Airway epithelial cell (primary cell): ENCODE measurements around the gene FAM210A. TPM values are rescaled to one million over a fixed set of nuclear protein-coding genes. Genes with fewer than 3 reads are reported as not detected.

Source experiments
- total RNA-seq: library from RNA; depleted of rRNA; stranded (reverse); fragments of >200 nt; gene quantifications from 2 replicates; pipeline ENCODE4 v1.2.3, GENCODE V29; 2015

The FAM210A gene
- total RNA-seq = 13.3 TPM in 2 replicates

DNA sequence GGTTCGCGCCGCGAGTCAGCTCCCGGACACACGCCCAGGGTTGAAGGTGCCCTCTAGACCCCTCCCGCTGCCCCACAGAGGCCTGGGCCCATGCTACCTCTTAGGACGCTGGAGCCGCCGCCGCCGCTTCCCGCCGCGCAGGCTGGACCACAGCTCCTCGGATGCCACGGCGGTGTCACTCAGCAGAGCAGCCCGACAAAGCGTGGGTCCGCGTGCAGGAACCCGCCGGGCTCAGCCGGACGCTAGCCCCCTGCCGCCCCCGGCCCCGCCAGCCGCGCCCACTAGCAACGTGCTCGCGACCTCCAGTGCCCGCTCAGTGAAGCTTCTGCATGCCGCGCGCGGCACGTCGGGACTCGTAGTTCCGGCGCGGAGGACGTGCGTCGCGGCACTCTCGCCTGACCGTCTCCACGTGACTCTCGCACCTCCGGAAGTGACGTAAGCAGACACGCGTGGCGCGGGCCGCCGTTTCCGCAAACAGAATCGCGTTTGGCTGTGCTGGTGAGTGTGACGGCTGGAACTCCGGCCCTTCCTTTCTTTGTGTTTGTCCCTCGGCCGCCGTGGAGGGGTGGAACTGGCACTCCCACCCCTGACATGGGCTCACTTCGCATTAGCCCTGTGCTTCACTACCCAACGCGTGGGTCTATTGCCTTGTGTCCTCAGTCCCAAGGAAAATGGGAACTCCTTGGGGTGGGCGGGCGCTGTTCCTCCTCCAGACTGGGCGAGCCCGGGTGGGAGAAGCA lies at the start of gene FAM210A, which contains the start of gene RNMT:
Gene FAM210A (minus strand): TSS at position 327 of the 740 bp plus-strand sequence. CDS start 44,481 bp downstream, outside the sequence.
Gene RNMT (plus strand): TSS at position 442 of the 740 bp plus-strand sequence. CDS start 4,845 bp downstream, outside the sequence.

Other genes with a start within 250 kb of the FAM210A start
- 9.7 and 14.8 TPM in 2 replicates for gene RNMT, start 115 bp upstream of the FAM210A start, total RNA-seq
- gene MC5R, start 97.6 kb upstream of the FAM210A start, total RNA-seq = not detected in 2 replicates
- gene MC2R, start 189.0 kb upstream of the FAM210A start, total RNA-seq = not detected in 2 replicates